ENCODE measurements around the gene KCNMB2.

The KCNMB2 gene

GRCh38 chr3:178823591-178824246 is 287.5 kb downstream of the KCNMB2 start:
- Histone ChIP-seq H3K27ac (ENCODE audit: low read length) (no peak overlapping the region), H2AFZ (ENCODE audit: low read depth, low read length) (no peak overlapping the region), H3K9me3 (ENCODE audit: insufficient read depth, low read length, severe bottlenecking) (no peaks in the 10 kb centered on the region), H3K9ac (ENCODE audit: low read depth, low read length) (no peak overlapping the region), H3K79me2 (ENCODE audit: insufficient read depth, low read length) (no peaks in the 10 kb centered on the region), H3K4me2 (ENCODE audit: insufficient read depth, low read length) (no peak overlapping the region), H3K27me3 (ENCODE audit: insufficient read depth, low read length, poor library complexity) (no peaks in the 10 kb centered on the region), H4K20me1 (ENCODE audit: insufficient read depth, low read length) (no peaks in the 10 kb centered on the region), H3K4me1 (ENCODE audit: insufficient read depth, low read length) (no peaks in the 10 kb centered on the region), H3K4me3 (ENCODE audit: low read depth in 1 of 2, low read length in 2 of 2) (no peak overlapping the region), H3K36me3 (ENCODE audit: insufficient read depth, low read length) (no peaks in the 10 kb centered on the region)
- no peak for ATAC-seq (ENCODE audit: insufficient read depth, low read depth)
- TF ChIP-seq CTCF (IDR thresholded peaks at IDR 0.05; ENCODE audit: borderline replicate concordance, extremely low read depth, low read length, poor library complexity, severe bottlenecking) (no peak), EZH2 (IDR thresholded peaks at IDR 0.05; ENCODE audit: borderline replicate concordance, low read depth, low read length, severe bottlenecking) (no peak)
- no peak for DNase-seq

- Histone ChIP-seq H3K27ac (ENCODE audit: low read length) (no peak overlapping the region), H3K4me2 (ENCODE audit: insufficient read depth, low read length) (no peak overlapping the region), H2AFZ (ENCODE audit: low read depth, low read length) (no peak overlapping the region), H3K4me1 (ENCODE audit: insufficient read depth, low read length) (no peaks in the 10 kb centered on the region), H3K4me3 (ENCODE audit: low read depth in 1 of 2, low read length in 2 of 2) (no peak overlapping the region), H4K20me1 (ENCODE audit: insufficient read depth, low read length) (no peaks in the 10 kb centered on the region), H3K79me2 (ENCODE audit: insufficient read depth, low read length) (no peaks in the 10 kb centered on the region), H3K36me3 (ENCODE audit: insufficient read depth, low read length) (no peaks in the 10 kb centered on the region), H3K9me3 (ENCODE audit: insufficient read depth, low read length, severe bottlenecking) (no peaks in the 10 kb centered on the region), H3K9ac (ENCODE audit: low read depth, low read length) (no peak overlapping the region), H3K27me3 (ENCODE audit: insufficient read depth, low read length, poor library complexity) (no peaks in the 10 kb centered on the region)
- ATAC-seq (ENCODE audit: insufficient read depth, low read depth): no peak
- DNase-seq: no peak
- TF ChIP-seq EZH2 (IDR thresholded peaks at IDR 0.05; ENCODE audit: borderline replicate concordance, low read depth, low read length, severe bottlenecking) (no peak), CTCF (IDR thresholded peaks at IDR 0.05; ENCODE audit: borderline replicate concordance, extremely low read depth, low read length, poor library complexity, severe bottlenecking) (no peak)
Measured at GRCh38 chr3:178826435-178827123, 290.3 kb downstream of the KCNMB2 start.

- no peak for TF ChIP-seq EZH2 (IDR thresholded peaks at IDR 0.05; ENCODE audit: borderline replicate concordance, low read depth, low read length, severe bottlenecking)
- TF ChIP-seq CTCF (IDR thresholded peaks at IDR 0.05; ENCODE audit: borderline replicate concordance, extremely low read depth, low read length, poor library complexity, severe bottlenecking): no peak
- Histone ChIP-seq H3K4me3 (ENCODE audit: low read depth in 1 of 2, low read length in 2 of 2) (no peak overlapping the region), H3K4me2 (ENCODE audit: insufficient read depth, low read length) (no peak overlapping the region)
Measured at GRCh38 chr3:178827285-178827856, 291.1 kb downstream of the KCNMB2 start.

More at GRCh38 chr3:178827285-178827856, 291.1 kb downstream of the KCNMB2 start:
- Histone ChIP-seq H3K27ac (ENCODE audit: low read length) (no peak overlapping the region), H3K9ac (ENCODE audit: low read depth, low read length) (no peak overlapping the region), H3K4me1 (ENCODE audit: insufficient read depth, low read length) (no peaks in the 10 kb centered on the region), H3K79me2 (ENCODE audit: insufficient read depth, low read length) (no peaks in the 10 kb centered on the region), H2AFZ (ENCODE audit: low read depth, low read length) (no peak overlapping the region), H3K27me3 (ENCODE audit: insufficient read depth, low read length, poor library complexity) (no peaks in the 10 kb centered on the region), H3K9me3 (ENCODE audit: insufficient read depth, low read length, severe bottlenecking) (no peaks in the 10 kb centered on the region), H3K36me3 (ENCODE audit: insufficient read depth, low read length) (no peaks in the 10 kb centered on the region), H4K20me1 (ENCODE audit: insufficient read depth, low read length) (no peaks in the 10 kb centered on the region)
- ATAC-seq (ENCODE audit: insufficient read depth, low read depth) (no peak), DNase-seq (no peak)

All from DND-41 (cell line).